HepG2 (cell line): Measurements from ENCODE around the gene PRSS27. TPM values are rescaled to one million over a fixed set of nuclear protein-coding genes. Genes with fewer than 3 reads are reported as not detected.

Experiments used
- EEA1 ChIP-seq: sonication (generic); formaldehyde crosslinking; IDR thresholded peaks from 2 replicates; pipeline ENCODE4 v1.5.1; 2020; ENCODE audit warnings: mild to moderate bottlenecking, missing genetic modification reagents, borderline replicate concordance
- HNRNPH1 ChIP-seq: fragments of 200-400 bp; formaldehyde crosslinking; optimal IDR thresholded peaks from 2 replicates; pipeline ENCODE3; 2017; ENCODE audit warnings: mild to moderate bottlenecking, low read depth, low read length
- HOXD1 ChIP-seq: sonication (generic); formaldehyde crosslinking; IDR thresholded peaks from 2 replicates; pipeline ENCODE4 v1.5.0; 2020; ENCODE audit warnings: missing genetic modification reagents
- KDM1A ChIP-seq: IDR thresholded peaks from 2 replicates; pipeline ENCODE4 v1.6.1; 2016; ENCODE audit warnings: missing compliant biosample characterization
- MIER2 ChIP-seq: IDR thresholded peaks from 2 replicates; pipeline ENCODE4 v1.6.1; 2016; ENCODE audit warnings: missing biosample characterization, missing genetic modification reagents
- MTA3 ChIP-seq: sonication (generic); formaldehyde crosslinking; IDR thresholded peaks from 2 replicates; pipeline ENCODE4 v1.4.0; 2020; ENCODE audit warnings: missing genetic modification reagents
- RNF2 ChIP-seq: fragments of 450-650 bp; conservative IDR thresholded peaks from 2 replicates; pipeline ENCODE4 v1.6.1; 2016; ENCODE audit warnings: low read depth
- SALL1 ChIP-seq: sonication (generic); formaldehyde crosslinking; IDR thresholded peaks from 2 replicates; pipeline ENCODE4 v1.8.0; 2022; ENCODE audit warnings: mild to moderate bottlenecking, missing genetic modification reagents
- SP4 ChIP-seq: sonication (generic); formaldehyde crosslinking; IDR thresholded peaks from 2 replicates; pipeline ENCODE4 v1.8.1; 2023; ENCODE audit warnings: mild to moderate bottlenecking, missing genetic modification reagents
- USF2 ChIP-seq, 2 experiments: sonication (generic) in 1 of 2; formaldehyde crosslinking in 1 of 2; IDR thresholded peaks; 2 replicates each; pipeline versions ENCODE4 v1.5.1 to v1.6.1; 2011 to 2020; ENCODE audit warnings: borderline replicate concordance in 1 of 2, low read depth in 1 of 2, low read length in 1 of 2, mild to moderate bottlenecking in 1 of 2, missing genetic modification reagents in 1 of 2, moderate library complexity in 1 of 2
- ZBTB33 ChIP-seq: sonication (generic); formaldehyde crosslinking; IDR thresholded peaks from 2 replicates; pipeline ENCODE4 v1.4.0; 2020; ENCODE audit warnings: missing genetic modification reagents
- ZBTB43 ChIP-seq: sonication (generic); formaldehyde crosslinking; conservative IDR thresholded peaks from 2 replicates; pipeline ENCODE4 v1.4.0; 2020; ENCODE audit warnings: missing genetic modification reagents
- ZNF121 ChIP-seq: sonication (generic); formaldehyde crosslinking; IDR thresholded peaks from 2 replicates; pipeline ENCODE4 v1.5.0; 2020; ENCODE audit warnings: mild to moderate bottlenecking, missing genetic modification reagents
- ZNF17 ChIP-seq: sonication (generic); formaldehyde crosslinking; IDR thresholded peaks from 2 replicates; pipeline ENCODE4 v1.5.0; 2020; ENCODE audit warnings: mild to moderate bottlenecking, missing genetic modification reagents
- ZNF224 ChIP-seq: sonication (generic); formaldehyde crosslinking; IDR thresholded peaks from 2 replicates; pipeline ENCODE4 v1.5.0; 2020; ENCODE audit warnings: mild to moderate bottlenecking, missing genetic modification reagents
- ZNF331 ChIP-seq: sonication (generic); formaldehyde crosslinking; IDR thresholded peaks from 2 replicates; pipeline ENCODE4 v1.4.0; 2020; ENCODE audit warnings: missing genetic modification reagents
- ZNF703 ChIP-seq: sonication (generic); formaldehyde crosslinking; IDR thresholded peaks from 2 replicates; pipeline ENCODE4 v1.5.1; 2020; ENCODE audit warnings: missing genetic modification reagents, mild to moderate bottlenecking, moderate library complexity, borderline replicate concordance
- ZNF713 ChIP-seq: sonication (generic); formaldehyde crosslinking; IDR thresholded peaks from 2 replicates; pipeline ENCODE4 v1.4.0; 2020; ENCODE audit warnings: mild to moderate bottlenecking, missing genetic modification reagents
- polyA plus RNA-seq, 8 experiments: library from polyadenylated mRNA; depleted of rRNA in 3 of 8; stranded (reverse) in 7 of 8; unstranded in 1 of 8; fragments of >200 nt; fragmentation: Illumina TruSeq in 4 of 8; extraction: Trizol in 4 of 8; gene quantifications; 2 replicates each; pipeline versions ENCODE4 v1.2.1 to v1.2.3, GENCODE V29; 2011 to 2016; ENCODE audit warnings: low read depth in 4 of 8, missing spikeins in 1 of 8, mixed read lengths in 1 of 8; ENCODE audit not compliant: insufficient read depth in 1 of 8
- total RNA-seq, 5 experiments: library from RNA; depleted of rRNA; stranded (reverse); fragments of >200 nt; fragmentation: Illumina TruSeq; extraction: Trizol; gene quantifications; 2 replicates each; pipeline ENCODE4 v1.2.3, GENCODE V29; 2016; ENCODE audit warnings: low read depth in 1 of 5
- TF ChIP-seq, protein P1 (sequence below): sonication (generic); formaldehyde crosslinking; IDR thresholded peaks from 2 replicates; pipeline ENCODE4 v1.5.1; 2020; ENCODE audit warnings: mild to moderate bottlenecking, missing genetic modification reagents, moderate library complexity
- TF ChIP-seq, protein P2 (sequence below): sonication (generic); formaldehyde crosslinking; conservative IDR thresholded peaks from 2 replicates; pipeline ENCODE4 v1.8.0; 2022; ENCODE audit warnings: missing genetic modification reagents

The PRSS27 gene
- total and polyA plus RNA-seq, 2 of the 13 experiments (the other 11 are each of a cell fraction or from before 2014, with no cell fraction given): 0.20 to 0.73 TPM

DNA sequence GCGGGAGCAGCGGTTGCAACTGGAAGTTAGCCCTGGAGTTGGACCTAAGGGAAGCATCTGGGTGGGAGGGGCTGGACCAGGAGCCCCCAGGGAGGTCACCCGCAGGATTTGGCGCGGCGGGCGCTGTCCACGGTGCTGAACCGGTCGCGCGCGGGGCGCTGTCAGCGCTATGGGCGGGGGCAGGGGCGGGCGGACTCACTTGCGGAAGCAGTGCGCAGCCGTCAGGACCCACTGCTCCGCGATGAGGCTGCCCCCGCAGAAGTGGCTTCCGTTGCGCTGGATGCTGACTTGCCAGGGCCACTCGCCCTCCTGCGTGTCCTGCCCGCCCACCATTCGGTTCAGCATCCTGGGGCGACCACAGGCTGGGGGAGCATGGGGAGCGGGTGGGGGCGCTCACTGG, 4.5 kb downstream of the PRSS27 start (continued):
- TF ChIP-seq HOXD1 (CRISPR knock-in tag): no peak
- TF ChIP-seq MIER2: peak; percentile 91
- no peak for TF ChIP-seq EEA1 (CRISPR knock-in tag)
- no peak for TF ChIP-seq MTA3 (CRISPR knock-in tag)
- no peak for TF ChIP-seq ZNF121
- TF ChIP-seq ZNF224 (CRISPR knock-in tag): no peak
- TF ChIP-seq, protein P1, sequence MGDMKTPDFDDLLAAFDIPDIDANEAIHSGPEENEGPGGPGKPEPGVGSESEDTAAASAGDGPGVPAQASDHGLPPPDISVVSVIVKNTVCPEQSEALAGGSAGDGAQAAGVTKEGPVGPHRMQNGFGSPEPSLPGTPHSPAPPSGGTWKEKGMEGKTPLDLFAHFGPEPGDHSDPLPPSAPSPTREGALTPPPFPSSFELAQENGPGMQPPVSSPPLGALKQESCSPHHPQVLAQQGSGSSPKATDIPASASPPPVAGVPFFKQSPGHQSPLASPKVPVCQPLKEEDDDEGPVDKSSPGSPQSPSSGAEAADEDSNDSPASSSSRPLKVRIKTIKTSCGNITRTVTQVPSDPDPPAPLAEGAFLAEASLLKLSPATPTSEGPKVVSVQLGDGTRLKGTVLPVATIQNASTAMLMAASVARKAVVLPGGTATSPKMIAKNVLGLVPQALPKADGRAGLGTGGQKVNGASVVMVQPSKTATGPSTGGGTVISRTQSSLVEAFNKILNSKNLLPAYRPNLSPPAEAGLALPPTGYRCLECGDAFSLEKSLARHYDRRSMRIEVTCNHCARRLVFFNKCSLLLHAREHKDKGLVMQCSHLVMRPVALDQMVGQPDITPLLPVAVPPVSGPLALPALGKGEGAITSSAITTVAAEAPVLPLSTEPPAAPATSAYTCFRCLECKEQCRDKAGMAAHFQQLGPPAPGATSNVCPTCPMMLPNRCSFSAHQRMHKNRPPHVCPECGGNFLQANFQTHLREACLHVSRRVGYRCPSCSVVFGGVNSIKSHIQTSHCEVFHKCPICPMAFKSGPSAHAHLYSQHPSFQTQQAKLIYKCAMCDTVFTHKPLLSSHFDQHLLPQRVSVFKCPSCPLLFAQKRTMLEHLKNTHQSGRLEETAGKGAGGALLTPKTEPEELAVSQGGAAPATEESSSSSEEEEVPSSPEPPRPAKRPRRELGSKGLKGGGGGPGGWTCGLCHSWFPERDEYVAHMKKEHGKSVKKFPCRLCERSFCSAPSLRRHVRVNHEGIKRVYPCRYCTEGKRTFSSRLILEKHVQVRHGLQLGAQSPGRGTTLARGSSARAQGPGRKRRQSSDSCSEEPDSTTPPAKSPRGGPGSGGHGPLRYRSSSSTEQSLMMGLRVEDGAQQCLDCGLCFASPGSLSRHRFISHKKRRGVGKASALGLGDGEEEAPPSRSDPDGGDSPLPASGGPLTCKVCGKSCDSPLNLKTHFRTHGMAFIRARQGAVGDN (CRISPR knock-in tag): no peak
- TF ChIP-seq, protein P2, sequence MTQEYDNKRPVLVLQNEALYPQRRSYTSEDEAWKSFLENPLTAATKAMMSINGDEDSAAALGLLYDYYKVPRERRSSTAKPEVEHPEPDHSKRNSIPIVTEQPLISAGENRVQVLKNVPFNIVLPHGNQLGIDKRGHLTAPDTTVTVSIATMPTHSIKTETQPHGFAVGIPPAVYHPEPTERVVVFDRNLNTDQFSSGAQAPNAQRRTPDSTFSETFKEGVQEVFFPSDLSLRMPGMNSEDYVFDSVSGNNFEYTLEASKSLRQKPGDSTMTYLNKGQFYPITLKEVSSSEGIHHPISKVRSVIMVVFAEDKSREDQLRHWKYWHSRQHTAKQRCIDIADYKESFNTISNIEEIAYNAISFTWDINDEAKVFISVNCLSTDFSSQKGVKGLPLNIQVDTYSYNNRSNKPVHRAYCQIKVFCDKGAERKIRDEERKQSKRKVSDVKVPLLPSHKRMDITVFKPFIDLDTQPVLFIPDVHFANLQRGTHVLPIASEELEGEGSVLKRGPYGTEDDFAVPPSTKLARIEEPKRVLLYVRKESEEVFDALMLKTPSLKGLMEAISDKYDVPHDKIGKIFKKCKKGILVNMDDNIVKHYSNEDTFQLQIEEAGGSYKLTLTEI (CRISPR knock-in tag): no peak
- TF ChIP-seq USF2 (IDR thresholded peaks at IDR 0.05; ENCODE audit: low read depth, low read length): no peak
- no peak for TF ChIP-seq USF2 (CRISPR knock-in tag; IDR thresholded peaks at IDR 0.05; ENCODE audit: borderline replicate concordance)
- TF ChIP-seq ZNF331 (CRISPR knock-in tag): 0 out of 2 replicates have a peak, but pooled peaks have one; percentile 22
- peak; percentile 33; the same call in 1 of the 2 replicates for TF ChIP-seq ZBTB33
- no peak for TF ChIP-seq ZNF703 (CRISPR knock-in tag)
- no peak for TF ChIP-seq RNF2
- no peak for TF ChIP-seq ZNF17
- TF ChIP-seq HNRNPH1: no peak
- TF ChIP-seq SALL1 (CRISPR knock-in tag): peak; percentile 45
- no peak for TF ChIP-seq KDM1A
- TF ChIP-seq ZNF713 (CRISPR knock-in tag): no peak
- TF ChIP-seq SP4 (CRISPR knock-in tag): no peak
- TF ChIP-seq ZBTB43 (CRISPR knock-in tag): no peak
